H9 (cell line): ENCODE data around the gene TRAF3IP1. TPM values are rescaled to one million over a fixed set of nuclear protein-coding genes. Genes with fewer than 3 reads are reported as not detected.
A peak's percentile ranks its signal among the peaks of the same experiment; 100 is the strongest.
"Not testable (repeated sequence)": the region's sequence is repeated elsewhere in the genome, so short reads cannot be mapped to it uniquely, and the experiment has no call there.

Source experiments
- DNase-seq: peaks from one replicate; pipeline ENCODE4 v3.0.0-alpha.2; 2017
- H2AFZ ChIP-seq: one replicate; pipeline ENCODE4 v1.6.1; 2013; ENCODE audit warnings: mild to moderate bottlenecking, low read length, control low read depth, moderate library complexity
- H2AK5ac ChIP-seq: 2 replicates; pipeline ENCODE4 v1.6.1; 2013; ENCODE audit warnings: low read length, control low read depth, mixed read lengths; ENCODE audit not compliant: insufficient read length
- H2BK120ac ChIP-seq: one replicate; pipeline ENCODE4 v1.6.1; 2013; ENCODE audit warnings: low read depth, mild to moderate bottlenecking, low read length, control low read depth, inconsistent platforms; ENCODE audit not compliant: poor library complexity, severe bottlenecking
- H2BK12ac ChIP-seq: 2 replicates; pipeline ENCODE4 v1.6.1; 2013; ENCODE audit warnings: low read length, control low read depth, mixed read lengths, low read depth; ENCODE audit not compliant: insufficient read length
- H2BK15ac ChIP-seq: 2 replicates; pipeline ENCODE4 v1.6.1; 2013; ENCODE audit warnings: low read depth, low read length, control low read depth
- H2BK20ac ChIP-seq: one replicate; pipeline ENCODE4 v1.6.1; 2013; ENCODE audit warnings: low read depth, mild to moderate bottlenecking, low read length, control low read depth, inconsistent platforms; ENCODE audit not compliant: poor library complexity, severe bottlenecking
- H2BK5ac ChIP-seq: 2 replicates; pipeline ENCODE4 v1.6.1; 2013; ENCODE audit warnings: low read length, control low read depth, mixed read lengths; ENCODE audit not compliant: insufficient read length
- H3K14ac ChIP-seq: 2 replicates; pipeline ENCODE4 v1.6.1; 2013; ENCODE audit warnings: low read length, control low read depth; ENCODE audit not compliant: insufficient read depth
- H3K18ac ChIP-seq: 2 replicates; pipeline ENCODE4 v1.6.1; 2013; ENCODE audit warnings: low read depth, mild to moderate bottlenecking, mixed read lengths, low read length, control low read depth; ENCODE audit not compliant: insufficient read length
- H3K23ac ChIP-seq: 2 replicates; pipeline ENCODE4 v1.6.1; 2013; ENCODE audit warnings: low read length, control low read depth, mixed read lengths, low read depth; ENCODE audit not compliant: insufficient read length
- H3K23me2 ChIP-seq: 2 replicates; pipeline ENCODE4 v1.6.1; 2013; ENCODE audit warnings: low read depth, mild to moderate bottlenecking, mixed read lengths, low read length, control low read depth; ENCODE audit not compliant: insufficient read length, poor library complexity, severe bottlenecking
- H3K27ac ChIP-seq: 2 replicates; pipeline ENCODE4 v1.5.1; 2013; ENCODE audit warnings: low read length, control low read depth, mixed read lengths, low read depth; ENCODE audit not compliant: insufficient read length
- H3K27me3 ChIP-seq: 2 replicates; pipeline ENCODE4 v1.6.1; 2013; ENCODE audit warnings: low read length, control low read depth, inconsistent platforms; ENCODE audit not compliant: insufficient read depth
- H3K4ac ChIP-seq: 2 replicates; pipeline ENCODE4 v1.6.1; 2013; ENCODE audit warnings: low read depth, mild to moderate bottlenecking, control low read depth, inconsistent platforms, low read length, moderate library complexity
- H3K4me1 ChIP-seq: 2 replicates; pipeline ENCODE4 v1.6.1; 2013; ENCODE audit warnings: low read length, control low read depth, inconsistent platforms; ENCODE audit not compliant: insufficient read depth
- H3K4me2 ChIP-seq: 2 replicates; pipeline ENCODE4 v1.6.1; 2013; ENCODE audit warnings: low read length, control low read depth, mixed read lengths; ENCODE audit not compliant: insufficient read length, insufficient read depth
- H3K56ac ChIP-seq: 2 replicates; pipeline ENCODE4 v1.6.1; 2013; ENCODE audit warnings: low read depth, mild to moderate bottlenecking, mixed read lengths, low read length, control low read depth; ENCODE audit not compliant: insufficient read length
- H3K79me1 ChIP-seq: 2 replicates; pipeline ENCODE4 v1.6.1; 2013; ENCODE audit warnings: low read depth, mild to moderate bottlenecking, moderate library complexity, low read length, control low read depth, inconsistent platforms; ENCODE audit not compliant: insufficient read depth, poor library complexity, severe bottlenecking
- H3K79me2 ChIP-seq: 2 replicates; pipeline ENCODE4 v1.6.1; 2013; ENCODE audit warnings: low read length, control low read depth, inconsistent platforms; ENCODE audit not compliant: insufficient read depth
- H3K9ac ChIP-seq: 2 replicates; pipeline ENCODE4 v1.6.1; 2013; ENCODE audit warnings: low read length, control low read depth, mixed read lengths; ENCODE audit not compliant: insufficient read length; ENCODE audit errors: extremely low read depth
- H3K9me3 ChIP-seq: one replicate; pipeline ENCODE4 v1.6.1; 2013; ENCODE audit warnings: low read depth, low read length, inconsistent platforms; ENCODE audit not compliant: control insufficient read depth
- H3T11ph ChIP-seq: one replicate; pipeline ENCODE4 v1.6.1; 2013; ENCODE audit warnings: mild to moderate bottlenecking, low read length, control low read depth, inconsistent platforms
- H4K20me1 ChIP-seq: one replicate; pipeline ENCODE4 v1.6.1; 2013; ENCODE audit not compliant: control insufficient read depth, insufficient read length, insufficient read depth
- H4K5ac ChIP-seq: 2 replicates; pipeline ENCODE4 v1.6.1; 2013; ENCODE audit warnings: low read depth, mild to moderate bottlenecking, mixed read lengths, low read length, control low read depth; ENCODE audit not compliant: insufficient read length
- H4K8ac ChIP-seq: replicated peaks from 2 replicates; pipeline ENCODE4 v1.6.1; 2013; ENCODE audit warnings: low read length, control low read depth, mixed read lengths, low read depth; ENCODE audit not compliant: insufficient read length
- H4K91ac ChIP-seq: 2 replicates; pipeline ENCODE4 v1.6.1; 2013; ENCODE audit warnings: low read depth, mild to moderate bottlenecking, moderate library complexity, mixed read lengths, low read length, control low read depth; ENCODE audit not compliant: insufficient read length
- H3K27ac Mint-ChIP-seq, 3 experiments: 2 replicates in 2 of 3; 3 replicates in 1 of 3; pipeline ENCODE4 v1.8.0; 2020 to 2021; ENCODE audit warnings: mixed read lengths in 3 of 3, mild to moderate bottlenecking in 1 of 3, moderate library complexity in 1 of 3
- H3K27me3 Mint-ChIP-seq: 2 replicates; pipeline ENCODE4 v1.8.0; 2021; ENCODE audit warnings: low read depth, mild to moderate bottlenecking, moderate library complexity, mixed read lengths
- H3K36me3 Mint-ChIP-seq, 3 experiments: 2 replicates in 2 of 3; 3 replicates in 1 of 3; pipeline ENCODE4 v1.8.0; 2020 to 2021; ENCODE audit warnings: low read depth in 3 of 3, mixed read lengths in 3 of 3; ENCODE audit not compliant: insufficient read depth in 1 of 3
- H3K4me1 Mint-ChIP-seq, 2 experiments: 2 replicates each; pipeline ENCODE4 v1.8.0; 2020; ENCODE audit warnings: mixed read lengths in 2 of 2
- H3K4me3 Mint-ChIP-seq, 2 experiments: 2 replicates in 1 of 2; 3 replicates in 1 of 2; pipeline ENCODE4 v1.8.0; 2020 to 2021; ENCODE audit warnings: mild to moderate bottlenecking in 2 of 2, mixed read lengths in 2 of 2, moderate library complexity in 1 of 2
- H3K9me3 Mint-ChIP-seq, 2 experiments: 2 replicates in 1 of 2; 3 replicates in 1 of 2; pipeline ENCODE4 v1.8.0; 2020; ENCODE audit warnings: mild to moderate bottlenecking in 2 of 2, mixed read lengths in 2 of 2, moderate library complexity in 1 of 2
- WGBS: extraction: QIAGEN DNeasy Blood & Tissue Kit; methylation state at CpG from one replicate; pipeline ENCODE4 v1.1.7; 2013; ENCODE audit warnings: missing lambda C conversion rate, low lambda C conversion rate, mixed read lengths; ENCODE audit not compliant: insufficient read length; ENCODE audit errors: extremely low coverage; 5-methylcytosine and 5-hydroxymethylcytosine counted together
- total RNA-seq: library from RNA; stranded (reverse); gene quantifications from 2 replicates; pipeline ENCODE4 v1.2.1, GENCODE V29; 2021
- TF ChIP-seq, protein P1 (sequence below): fragments of 200-600 bp; sonication (generic); conservative IDR thresholded peaks from 3 replicates; pipeline ENCODE4 v1.8.0; 2021; ENCODE audit warnings: antibody characterized with exemption, mild to moderate bottlenecking

Gene TRAF3IP1
- total RNA-seq, 1 experiment from 2014 or later, result 16.4 TPM

DNA sequence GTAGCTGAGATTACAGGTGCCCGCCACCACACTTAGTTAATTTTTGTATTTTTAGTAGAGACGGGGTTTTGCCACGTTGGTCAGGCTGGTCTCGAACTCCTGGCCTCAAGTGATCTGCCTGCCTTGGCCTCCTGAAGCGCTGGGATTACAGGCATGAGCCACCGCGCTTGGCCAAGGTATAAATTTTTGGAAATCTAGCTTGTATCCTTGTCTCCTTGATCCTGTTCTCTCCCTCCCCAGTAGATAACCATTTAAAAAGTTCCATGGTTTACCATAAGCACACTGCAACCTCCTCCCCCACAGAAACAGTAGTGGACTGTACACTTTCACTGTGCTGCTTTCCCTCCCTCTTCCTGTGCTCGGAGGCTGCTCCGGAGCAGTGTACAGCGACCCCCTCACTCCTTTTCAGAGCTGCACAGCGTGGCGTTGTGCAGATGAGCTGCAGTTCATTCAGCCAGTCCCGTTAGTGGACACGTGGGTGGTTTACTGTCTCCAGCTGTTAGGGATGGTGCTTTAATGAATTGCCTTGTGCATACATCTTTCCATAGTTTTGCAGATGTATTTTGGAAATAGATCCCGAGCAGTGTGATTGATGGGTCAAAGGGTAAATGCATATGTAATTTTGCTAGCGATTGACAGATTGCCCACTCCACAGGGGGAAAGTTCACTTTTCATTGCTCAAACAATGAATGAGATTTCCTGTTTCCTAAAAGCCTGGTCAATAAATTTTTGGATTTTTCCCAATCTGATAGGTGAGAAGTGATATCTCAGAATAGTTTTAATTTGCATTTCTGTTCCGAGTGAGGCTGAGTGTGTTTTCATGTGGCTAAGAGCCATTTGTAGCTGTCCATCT, 121.2 kb downstream of the TRAF3IP1 start:
- no peak overlapping the region for H4K8ac ChIP-seq
- H3K4me2 ChIP-seq, result no peak overlapping the region
- no peak for DNase-seq
- H3K9ac ChIP-seq, result no peak overlapping the region
- H2BK5ac ChIP-seq, result no peak overlapping the region
- Mint-ChIP-seq H3K27ac (peak overlapping the region; percentile 51 to 96 (median 62); a peak in 4 of 7 replicates), H3K9me3 (no peaks in the 10 kb centered on the region), H3K36me3 (peaks cover 17 to 66% (median 50%) of the 10 kb centered on the region in 3 experiments; a peak in 6 of 7 replicates), H3K4me3 (no peak overlapping the region), H3K4me1 (peaks cover 5 to 6% of the 10 kb centered on the region in 2 experiments), H3K27me3 (no peaks in the 10 kb centered on the region)
- no peaks in the 10 kb centered on the region for H3K4me1 ChIP-seq
- H3K23me2 ChIP-seq, result no peaks in the 10 kb centered on the region
- no peaks in the 10 kb centered on the region for H3K9me3 ChIP-seq
- TF ChIP-seq, protein P1, sequence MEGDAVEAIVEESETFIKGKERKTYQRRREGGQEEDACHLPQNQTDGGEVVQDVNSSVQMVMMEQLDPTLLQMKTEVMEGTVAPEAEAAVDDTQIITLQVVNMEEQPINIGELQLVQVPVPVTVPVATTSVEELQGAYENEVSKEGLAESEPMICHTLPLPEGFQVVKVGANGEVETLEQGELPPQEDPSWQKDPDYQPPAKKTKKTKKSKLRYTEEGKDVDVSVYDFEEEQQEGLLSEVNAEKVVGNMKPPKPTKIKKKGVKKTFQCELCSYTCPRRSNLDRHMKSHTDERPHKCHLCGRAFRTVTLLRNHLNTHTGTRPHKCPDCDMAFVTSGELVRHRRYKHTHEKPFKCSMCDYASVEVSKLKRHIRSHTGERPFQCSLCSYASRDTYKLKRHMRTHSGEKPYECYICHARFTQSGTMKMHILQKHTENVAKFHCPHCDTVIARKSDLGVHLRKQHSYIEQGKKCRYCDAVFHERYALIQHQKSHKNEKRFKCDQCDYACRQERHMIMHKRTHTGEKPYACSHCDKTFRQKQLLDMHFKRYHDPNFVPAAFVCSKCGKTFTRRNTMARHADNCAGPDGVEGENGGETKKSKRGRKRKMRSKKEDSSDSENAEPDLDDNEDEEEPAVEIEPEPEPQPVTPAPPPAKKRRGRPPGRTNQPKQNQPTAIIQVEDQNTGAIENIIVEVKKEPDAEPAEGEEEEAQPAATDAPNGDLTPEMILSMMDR, result no peak
- H2AFZ ChIP-seq, result no peak overlapping the region
- no peak overlapping the region for H2AK5ac ChIP-seq
- H2BK15ac ChIP-seq, result no peak overlapping the region
- H3K27ac ChIP-seq, result no peak overlapping the region
- H3K79me1 ChIP-seq, result no peaks in the 10 kb centered on the region
- WGBS, result no CpG with 5 or more reads among the region's 17 CpGs
- no peaks in the 10 kb centered on the region for H3K27me3 ChIP-seq
- H4K5ac ChIP-seq, result no peak overlapping the region
- no peak overlapping the region for H3K14ac ChIP-seq
- no peak overlapping the region for H3K23ac ChIP-seq
- H3T11ph ChIP-seq, result no peak overlapping the region
- no peaks in the 10 kb centered on the region for H4K20me1 ChIP-seq
- no peak overlapping the region for H2BK12ac ChIP-seq
- H3K4ac ChIP-seq, result no peak overlapping the region
- H3K18ac ChIP-seq, result no peak overlapping the region
- no peak overlapping the region for H2BK120ac ChIP-seq
- no peak overlapping the region for H4K91ac ChIP-seq
- H3K56ac ChIP-seq, result no peak overlapping the region
- no peak overlapping the region for H2BK20ac ChIP-seq
- peaks cover 10% of the 10 kb centered on the region; the same call in 1 of the 2 replicates for H3K79me2 ChIP-seq

DNA sequence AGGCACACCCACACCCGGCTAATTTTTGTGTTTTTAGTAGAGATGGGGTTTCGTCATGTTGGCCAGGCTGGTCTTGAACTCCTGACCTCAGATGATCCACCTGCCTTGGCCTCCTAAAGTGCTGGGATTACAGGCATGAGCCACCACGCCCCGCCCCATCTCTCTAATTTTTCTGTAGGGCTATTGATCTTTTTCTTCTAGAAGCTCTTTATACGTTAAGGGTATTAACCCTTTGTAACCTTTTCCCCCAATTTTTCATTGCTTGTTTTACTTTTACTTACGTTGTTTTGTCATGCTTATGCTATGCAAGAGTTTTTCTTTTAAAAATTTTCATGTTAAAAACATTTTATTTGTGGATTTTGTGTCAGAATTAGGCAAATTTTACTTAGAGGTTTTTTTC, 121.9 kb downstream of the TRAF3IP1 start:
- not testable (repeated sequence) for H4K5ac ChIP-seq, H3K14ac ChIP-seq

More for the DNA sequence above, 121.9 kb downstream of the TRAF3IP1 start:
- not testable (repeated sequence) for H3K23ac ChIP-seq, H2BK5ac ChIP-seq, H4K20me1 ChIP-seq, H4K91ac ChIP-seq, H3K4me1 Mint-ChIP-seq, H2AFZ ChIP-seq, H3K4me3 Mint-ChIP-seq, H2BK15ac ChIP-seq, H3K18ac ChIP-seq, H3K27me3 ChIP-seq, H3K27ac Mint-ChIP-seq, H2BK20ac ChIP-seq, H3K79me1 ChIP-seq, H3K56ac ChIP-seq, H2BK12ac ChIP-seq, H3K4ac ChIP-seq, H3K4me1 ChIP-seq, H3K9me3 Mint-ChIP-seq, H4K8ac ChIP-seq, H3K27ac ChIP-seq, H2AK5ac ChIP-seq, H3K27me3 Mint-ChIP-seq, H3K9me3 ChIP-seq, H3K9ac ChIP-seq, H3K23me2 ChIP-seq, H3T11ph ChIP-seq, H3K4me2 ChIP-seq, H3K79me2 ChIP-seq, DNase-seq, H2BK120ac ChIP-seq
- H3K36me3 Mint-ChIP-seq, result peaks cover 23 to 67% (median 51%) of the 10 kb centered on the region in 3 experiments; a peak in 6 of 7 replicates
- no CpG with 5 or more reads among the region's 6 CpGs for WGBS
